Epithelial cell of prostate (primary cell): ENCODE results near the gene TMEM184B.

Experiments
- DNase-seq: peaks from one replicate; pipeline ENCODE4 v3.0.0-alpha.2; 2011; ENCODE audit warnings: low read depth, low spot score
- H3K27ac ChIP-seq: fragments of 450-650 bp; 2 replicates; pipeline ENCODE4 v1.5.1; 2017; ENCODE audit warnings: mild to moderate bottlenecking

The TMEM184B gene

GRCh38 chr22:38172832-38173640 is 99.8 kb downstream of the TMEM184B start:
- no peak for DNase-seq
- peak overlapping the region; percentile 88 for H3K27ac ChIP-seq

GRCh38 chr22:38171927-38172831 is 100.6 kb downstream of the TMEM184B start:
- peak overlapping the region; percentile 88 for H3K27ac ChIP-seq
- DNase-seq = peak; percentile 96

- DNase-seq = no peak
- no peak overlapping the region for H3K27ac ChIP-seq
Observed at GRCh38 chr22:38170469-38170868, 102.3 kb downstream of the TMEM184B start.
